Osteoblast (primary cell): Measurements from ENCODE around the gene PRKCE. TPM values are rescaled to one million over a fixed set of nuclear protein-coding genes. Genes with fewer than 3 reads are reported as not detected.

Source experiments
- DNase-seq: peaks from one replicate; pipeline ENCODE4 v3.0.0; 2011; ENCODE audit warnings: low spot score, mixed read lengths; ENCODE audit not compliant: insufficient read length; ENCODE audit errors: missing footprints
- H2AFZ ChIP-seq: 2 replicates; pipeline ENCODE4 v1.6.0; 2011; ENCODE audit warnings: mild to moderate bottlenecking, low read length
- H3K27ac ChIP-seq: 2 replicates; pipeline ENCODE4 v1.5.1; 2011; ENCODE audit warnings: mild to moderate bottlenecking, low read depth, low read length, moderate library complexity
- H3K27me3 ChIP-seq: 2 replicates; pipeline ENCODE4 v1.6.0; 2012; ENCODE audit warnings: mild to moderate bottlenecking, control low read depth, inconsistent platforms, low read length, moderate library complexity; ENCODE audit not compliant: insufficient read depth
- H3K36me3 ChIP-seq: 2 replicates; pipeline ENCODE4 v1.5.1; 2011; ENCODE audit warnings: mild to moderate bottlenecking, low read length, control low read depth, moderate library complexity; ENCODE audit not compliant: insufficient read depth
- H3K4me1 ChIP-seq: 2 replicates; pipeline ENCODE4 v1.5.1; 2011; ENCODE audit warnings: mild to moderate bottlenecking, low read length, control low read depth, moderate library complexity; ENCODE audit not compliant: insufficient read depth
- H3K4me2 ChIP-seq: 2 replicates; pipeline ENCODE4 v1.6.0; 2011; ENCODE audit warnings: mild to moderate bottlenecking, low read length; ENCODE audit not compliant: insufficient read depth
- H3K4me3 ChIP-seq: fragments of 200-600 bp; sonication (generic); 3 replicates; pipeline ENCODE4 v1.5.1; 2012; ENCODE audit warnings: mild to moderate bottlenecking, low read length, inconsistent platforms; ENCODE audit not compliant: insufficient read depth
- H3K79me2 ChIP-seq: 2 replicates; pipeline ENCODE4 v1.6.0; 2012; ENCODE audit warnings: mild to moderate bottlenecking, low read length, control low read depth, inconsistent platforms; ENCODE audit not compliant: insufficient read depth
- H3K9me3 ChIP-seq: 2 replicates; pipeline ENCODE4 v1.5.1; 2011; ENCODE audit warnings: low read depth, low read length, control low read depth
- H4K20me1 ChIP-seq: 2 replicates; pipeline ENCODE4 v1.6.0; 2012; ENCODE audit warnings: mild to moderate bottlenecking, low read length, control low read depth; ENCODE audit not compliant: insufficient read depth
- total RNA-seq: library from RNA; depleted of rRNA; stranded (reverse); fragments of >200 nt; gene quantifications from 2 replicates; pipeline ENCODE4 v1.2.3, GENCODE V29; 2012
- TF ChIP-seq, protein P1 (sequence below): IDR thresholded peaks from 2 replicates; pipeline ENCODE4 v1.5.1; 2011; ENCODE audit warnings: mild to moderate bottlenecking, low read depth, low read length, moderate library complexity; ENCODE audit errors: extremely low read depth

The PRKCE gene
- total RNA-seq, 1 donor: 22.1 TPM

DNA sequence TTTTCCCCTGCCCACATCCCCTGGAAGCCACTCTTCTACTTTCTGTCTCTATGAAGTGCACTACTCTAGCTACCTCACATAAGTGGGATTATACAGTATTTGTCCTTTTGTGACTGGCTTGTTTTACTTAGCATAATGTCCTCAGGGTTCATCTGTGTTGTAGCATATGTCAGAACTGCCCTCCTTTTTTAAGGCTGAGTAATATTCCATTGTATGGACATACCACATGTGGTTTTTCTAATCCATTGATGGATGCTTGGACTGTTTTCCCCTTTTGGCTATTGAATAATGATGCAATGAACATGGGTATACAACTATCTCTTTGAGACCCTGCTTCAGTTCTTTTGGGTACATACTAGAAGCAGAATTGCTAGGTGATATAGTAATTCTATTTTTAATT lies 95.9 kb downstream of the PRKCE start:
- Histone ChIP-seq H3K9me3 (no peaks in the 10 kb centered on the region), H2AFZ (no peak overlapping the region), H3K4me1 (peaks cover 5% of the 10 kb centered on the region), H3K79me2 (no peaks in the 10 kb centered on the region), H3K27me3 (no peaks in the 10 kb centered on the region), H4K20me1 (peaks cover 12% of the 10 kb centered on the region), H3K36me3 (no peaks in the 10 kb centered on the region), H3K27ac (no peak overlapping the region), H3K4me3 (no peak overlapping the region), H3K4me2 (no peak overlapping the region)
- DNase-seq: no peak
- TF ChIP-seq, protein P1, sequence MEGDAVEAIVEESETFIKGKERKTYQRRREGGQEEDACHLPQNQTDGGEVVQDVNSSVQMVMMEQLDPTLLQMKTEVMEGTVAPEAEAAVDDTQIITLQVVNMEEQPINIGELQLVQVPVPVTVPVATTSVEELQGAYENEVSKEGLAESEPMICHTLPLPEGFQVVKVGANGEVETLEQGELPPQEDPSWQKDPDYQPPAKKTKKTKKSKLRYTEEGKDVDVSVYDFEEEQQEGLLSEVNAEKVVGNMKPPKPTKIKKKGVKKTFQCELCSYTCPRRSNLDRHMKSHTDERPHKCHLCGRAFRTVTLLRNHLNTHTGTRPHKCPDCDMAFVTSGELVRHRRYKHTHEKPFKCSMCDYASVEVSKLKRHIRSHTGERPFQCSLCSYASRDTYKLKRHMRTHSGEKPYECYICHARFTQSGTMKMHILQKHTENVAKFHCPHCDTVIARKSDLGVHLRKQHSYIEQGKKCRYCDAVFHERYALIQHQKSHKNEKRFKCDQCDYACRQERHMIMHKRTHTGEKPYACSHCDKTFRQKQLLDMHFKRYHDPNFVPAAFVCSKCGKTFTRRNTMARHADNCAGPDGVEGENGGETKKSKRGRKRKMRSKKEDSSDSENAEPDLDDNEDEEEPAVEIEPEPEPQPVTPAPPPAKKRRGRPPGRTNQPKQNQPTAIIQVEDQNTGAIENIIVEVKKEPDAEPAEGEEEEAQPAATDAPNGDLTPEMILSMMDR: no peak

DNA sequence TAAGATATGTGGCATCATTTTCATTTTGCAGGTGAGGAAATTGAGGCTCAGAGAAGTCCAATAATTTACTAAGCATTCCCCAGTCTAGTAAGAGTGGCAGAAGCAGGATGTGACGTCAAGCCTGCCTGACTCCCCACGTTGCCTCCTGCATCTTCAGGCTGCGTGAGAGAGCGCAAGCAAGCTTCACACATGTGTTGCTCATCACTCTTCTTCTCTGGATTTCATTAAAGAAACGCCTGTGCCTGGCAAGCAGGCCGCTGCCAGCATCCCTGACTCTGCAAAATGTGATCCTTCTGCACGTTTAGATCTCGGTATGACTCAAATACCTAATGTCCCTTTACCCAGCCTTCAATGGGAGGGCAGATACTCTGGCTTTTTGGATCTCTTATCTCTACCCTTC lies 96.8 kb downstream of the PRKCE start:
- TF ChIP-seq, protein P1: no peak
- Histone ChIP-seq H2AFZ (no peak overlapping the region), H3K27ac (peak overlapping the region; percentile 36), H3K36me3 (no peaks in the 10 kb centered on the region), H3K4me2 (no peak overlapping the region), H3K4me1 (peaks cover 5% of the 10 kb centered on the region), H4K20me1 (peaks cover 12% of the 10 kb centered on the region), H3K27me3 (no peaks in the 10 kb centered on the region), H3K4me3 (no peak overlapping the region), H3K9me3 (no peaks in the 10 kb centered on the region), H3K79me2 (no peaks in the 10 kb centered on the region)
- no peak for DNase-seq

DNA sequence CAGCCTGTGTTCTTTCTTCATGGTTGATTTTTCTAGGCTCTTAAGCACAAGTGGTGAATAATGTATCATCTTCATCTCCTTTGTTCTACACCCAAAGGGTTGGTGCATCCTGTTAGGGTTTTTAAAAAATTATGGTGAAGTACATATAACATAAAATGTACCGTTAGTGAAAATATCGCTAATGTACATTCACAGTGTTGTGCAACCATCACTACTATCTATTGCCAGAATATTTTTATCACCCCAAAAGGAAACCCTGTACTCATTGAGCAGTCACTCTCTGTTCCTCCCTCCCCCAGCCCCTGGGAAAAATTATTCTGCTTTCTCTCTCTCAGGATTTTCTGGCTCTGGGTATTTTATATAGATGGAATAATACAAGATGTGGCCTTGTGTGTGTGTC lies 98.5 kb downstream of the PRKCE start:
- H3K36me3 ChIP-seq: no peaks in the 10 kb centered on the region
- no peak overlapping the region for H2AFZ ChIP-seq
- no peak for DNase-seq
- no peak overlapping the region for H3K27ac ChIP-seq
- no peaks in the 10 kb centered on the region for H3K9me3 ChIP-seq
- TF ChIP-seq, protein P1: no peak
- H4K20me1 ChIP-seq: peaks cover 11% of the 10 kb centered on the region
- H3K79me2 ChIP-seq: no peaks in the 10 kb centered on the region
- H3K27me3 ChIP-seq: no peaks in the 10 kb centered on the region
- no peak overlapping the region for H3K4me3 ChIP-seq
- no peak overlapping the region for H3K4me2 ChIP-seq
- no peaks in the 10 kb centered on the region for H3K4me1 ChIP-seq

DNA sequence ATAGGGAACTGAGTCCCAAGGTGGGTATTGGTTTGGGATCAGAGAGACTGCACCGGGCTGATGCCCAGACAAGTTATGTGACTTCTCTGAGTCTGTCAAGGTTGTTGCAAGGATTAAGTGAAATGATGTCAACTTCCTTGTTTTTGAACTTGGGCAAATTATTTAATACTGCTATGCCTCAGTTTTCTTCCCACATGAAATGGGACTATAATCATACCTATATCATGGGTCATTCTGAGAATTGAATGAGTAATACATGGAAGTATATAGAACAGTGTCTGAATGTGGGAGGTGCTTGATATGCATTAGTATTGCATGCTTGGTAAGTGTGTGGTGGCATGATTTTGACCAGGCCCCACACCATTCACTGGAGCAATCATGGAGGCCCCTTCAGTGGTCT lies 99.0 kb downstream of the PRKCE start:
- TF ChIP-seq, protein P1: no peak
- Histone ChIP-seq H4K20me1 (peaks cover 16% of the 10 kb centered on the region), H3K4me1 (peaks cover 3% of the 10 kb centered on the region), H3K4me3 (no peak overlapping the region), H2AFZ (no peak overlapping the region), H3K4me2 (no peak overlapping the region), H3K27ac (no peak overlapping the region), H3K36me3 (no peaks in the 10 kb centered on the region), H3K27me3 (no peaks in the 10 kb centered on the region), H3K9me3 (no peaks in the 10 kb centered on the region), H3K79me2 (no peaks in the 10 kb centered on the region)
- DNase-seq: no peak
